ENCODE measurements around the gene WFIKKN1. TPM values are rescaled to one million over a fixed set of nuclear protein-coding genes. Genes with fewer than 3 reads are reported as not detected.

Gene WFIKKN1
- total and polyA plus RNA-seq, 2 experiments from 2014 or later = 0.43 to 0.88 TPM

- TF ChIP-seq EZH2 (IDR thresholded peaks at IDR 0.05; ENCODE audit: borderline replicate concordance) (no peak), EZH2phosphoT487 (IDR thresholded peaks at IDR 0.05; ENCODE audit: low read depth, severe bottlenecking, unreplicated experiment) (no peak), CTCF (IDR thresholded peaks at IDR 0.05; ENCODE audit: poor library complexity) (no peak)
- no peaks in the 10 kb centered on the region for H3K9me2 ChIP-seq (replicated peaks; ENCODE audit: insufficient read depth)
- H3K79me2 ChIP-seq = peaks cover 59% of the 10 kb centered on the region
- WGBS (ENCODE audit: low lambda C conversion rate, missing lambda C conversion rate) = 94% methylated on average over 21 of the region's 22 CpGs
- no peak overlapping the region for H3K4me2 ChIP-seq
- no peak overlapping the region for H2AFZ ChIP-seq
- H3K36me3 ChIP-seq (replicated peaks; ENCODE audit: insufficient read depth, low read depth) = no peaks in the 10 kb centered on the region
- no peaks in the 10 kb centered on the region for H4K20me1 ChIP-seq (ENCODE audit: insufficient read depth, poor library complexity, severe bottlenecking)
- no peaks in the 10 kb centered on the region for H3K9me3 ChIP-seq (ENCODE audit: low read depth)
- H3K4me1 ChIP-seq (ENCODE audit: insufficient read depth) = peaks cover 58% of the 10 kb centered on the region
- no peaks in the 10 kb centered on the region for H3K27me3 ChIP-seq
- DNase-seq (ENCODE audit: low spot score) = no peak
- peak overlapping the region; percentile 89 for H3K27ac ChIP-seq
- H3K4me3 ChIP-seq = no peak overlapping the region
Measured at GRCh38 chr16:646679-647172, 15.9 kb downstream of the WFIKKN1 start.

- TF ChIP-seq EZH2phosphoT487 (IDR thresholded peaks at IDR 0.05; ENCODE audit: low read depth, severe bottlenecking, unreplicated experiment) = no peak
- no peak for TF ChIP-seq CTCF (IDR thresholded peaks at IDR 0.05; ENCODE audit: poor library complexity)
- no peak for TF ChIP-seq EZH2 (IDR thresholded peaks at IDR 0.05; ENCODE audit: borderline replicate concordance)
- Histone ChIP-seq H3K27me3 (no peaks in the 10 kb centered on the region), H3K4me3 (no peak overlapping the region), H3K27ac (peak overlapping the region; percentile 89), H3K4me1 (ENCODE audit: insufficient read depth) (peaks cover 57% of the 10 kb centered on the region), H3K9me2 (replicated peaks; ENCODE audit: insufficient read depth) (no peaks in the 10 kb centered on the region), H3K36me3 (replicated peaks; ENCODE audit: insufficient read depth, low read depth) (no peaks in the 10 kb centered on the region), H4K20me1 (ENCODE audit: insufficient read depth, poor library complexity, severe bottlenecking) (no peaks in the 10 kb centered on the region), H3K4me2 (no peak overlapping the region), H3K9me3 (ENCODE audit: low read depth) (no peaks in the 10 kb centered on the region), H2AFZ (no peak overlapping the region), H3K79me2 (peaks cover 58% of the 10 kb centered on the region)
- no peak for DNase-seq (ENCODE audit: low spot score)
- WGBS (ENCODE audit: low lambda C conversion rate, missing lambda C conversion rate) = 96% methylated on average over 25 of the region's 25 CpGs
Measured at GRCh38 chr16:647173-647902, 16.6 kb downstream of the WFIKKN1 start.

- H4K20me1 ChIP-seq (ENCODE audit: insufficient read depth, poor library complexity, severe bottlenecking) = no peaks in the 10 kb centered on the region
- H3K4me2 ChIP-seq = peak overlapping the region; percentile 94
- H3K4me1 ChIP-seq (ENCODE audit: insufficient read depth) = peaks cover 48% of the 10 kb centered on the region
- peak; percentile 58 for DNase-seq (ENCODE audit: low spot score)
- 61% methylated on average over 24 of the region's 24 CpGs for WGBS (ENCODE audit: low lambda C conversion rate, missing lambda C conversion rate)
- no peaks in the 10 kb centered on the region for H3K27me3 ChIP-seq
- H3K9me3 ChIP-seq (ENCODE audit: low read depth) = no peaks in the 10 kb centered on the region
- H3K4me3 ChIP-seq = peak overlapping the region; percentile 72
- no peaks in the 10 kb centered on the region for H3K36me3 ChIP-seq (replicated peaks; ENCODE audit: insufficient read depth, low read depth)
- no peaks in the 10 kb centered on the region for H3K9me2 ChIP-seq (replicated peaks; ENCODE audit: insufficient read depth)
- H3K27ac ChIP-seq = peak overlapping the region; percentile 98
- no peak for TF ChIP-seq EZH2phosphoT487 (IDR thresholded peaks at IDR 0.05; ENCODE audit: low read depth, severe bottlenecking, unreplicated experiment)
- TF ChIP-seq EZH2 (IDR thresholded peaks at IDR 0.05; ENCODE audit: borderline replicate concordance) = no peak
- peak; percentile 21 for TF ChIP-seq CTCF (IDR thresholded peaks at IDR 0.05; ENCODE audit: poor library complexity)
- peak overlapping the region; percentile 72 for H2AFZ ChIP-seq
- H3K79me2 ChIP-seq = peaks cover 50% of the 10 kb centered on the region
Measured at GRCh38 chr16:648071-648780, 17.4 kb downstream of the WFIKKN1 start.
